H1 (cell line): ENCODE measurements around the gene RNF26. TPM values are rescaled to one million over a fixed set of nuclear protein-coding genes. Genes with fewer than 3 reads are reported as not detected.

Experiments used
- ATF2 ChIP-seq: IDR thresholded peaks from 2 replicates; pipeline ENCODE4 v1.6.1; 2012; ENCODE audit warnings: low read length, inconsistent platforms
- ATF3 ChIP-seq: IDR thresholded peaks from 2 replicates; pipeline ENCODE4 v1.6.1; 2011; ENCODE audit warnings: low read depth, mild to moderate bottlenecking, low read length; ENCODE audit not compliant: insufficient read depth
- BRCA1 ChIP-seq: IDR thresholded peaks from 2 replicates; pipeline ENCODE4 v1.6.1; 2012; ENCODE audit warnings: low read depth, low read length, improper control_type of control experiment
- CREB1 ChIP-seq: IDR thresholded peaks from 2 replicates; pipeline ENCODE4 v1.6.1; 2012; ENCODE audit warnings: inconsistent platforms
- CTBP2 ChIP-seq: IDR thresholded peaks from 2 replicates; pipeline ENCODE4 v1.7.0; 2011; ENCODE audit warnings: borderline replicate concordance, mild to moderate bottlenecking, moderate library complexity, mixed read lengths, low read length; ENCODE audit not compliant: insufficient read depth, insufficient read length
- EP300 ChIP-seq, 2 experiments: IDR thresholded peaks; 1 replicate in 1 of 2; 2 replicates in 1 of 2; pipeline ENCODE4 v1.6.1; 2011 to 2012; ENCODE audit warnings: low read depth in 2 of 2, low read length in 2 of 2, mild to moderate bottlenecking in 2 of 2, borderline replicate concordance in 1 of 2, inconsistent platforms in 1 of 2, moderate library complexity in 1 of 2
- GABPA ChIP-seq: IDR thresholded peaks from 2 replicates; pipeline ENCODE4 v1.6.1; 2011; ENCODE audit warnings: mild to moderate bottlenecking, low read length, moderate library complexity, borderline replicate concordance; ENCODE audit not compliant: insufficient read depth
- HDAC2 ChIP-seq, 2 experiments: fragments of 300-600 bp in 1 of 2; sonication (generic) in 1 of 2; IDR thresholded peaks; 2 replicates each; pipeline ENCODE4 v1.6.1; 2011 to 2012; ENCODE audit warnings: low read depth in 2 of 2, low read length in 2 of 2, mild to moderate bottlenecking in 2 of 2, moderate library complexity in 2 of 2, borderline replicate concordance in 1 of 2, inconsistent platforms in 1 of 2
- HDAC6 ChIP-seq: IDR thresholded peaks from one replicate; pipeline ENCODE4 v1.7.1; 2012; ENCODE audit warnings: low read depth, mild to moderate bottlenecking, inconsistent platforms, low read length, moderate library complexity
- JUN ChIP-seq: IDR thresholded peaks from 2 replicates; pipeline ENCODE4 v1.6.1; 2011; ENCODE audit warnings: low read depth, mild to moderate bottlenecking, improper control_type of control experiment, low read length
- JUND ChIP-seq: IDR thresholded peaks from 2 replicates; pipeline ENCODE4 v1.6.1; 2011; ENCODE audit warnings: mild to moderate bottlenecking, improper control_type of control experiment, low read length
- KDM1A ChIP-seq: fragments of 200-600, 300-600 bp; sonication (generic); IDR thresholded peaks from 2 replicates; pipeline ENCODE4 v1.7.1; 2016; ENCODE audit warnings: mild to moderate bottlenecking, low read length, borderline replicate concordance
- NRF1 ChIP-seq: IDR thresholded peaks from 2 replicates; pipeline ENCODE4 v1.6.1; 2011; ENCODE audit warnings: mild to moderate bottlenecking, low read depth, low read length, improper control_type of control experiment
- POU5F1 ChIP-seq: IDR thresholded peaks from 2 replicates; pipeline ENCODE4 v1.6.1; 2011; ENCODE audit warnings: low read depth, mild to moderate bottlenecking, low read length, moderate library complexity
- RBBP5 ChIP-seq: IDR thresholded peaks from 2 replicates; pipeline ENCODE4 v1.7.1; 2012; ENCODE audit warnings: low read depth, mild to moderate bottlenecking, inconsistent platforms, low read length, moderate library complexity, borderline replicate concordance
- RXRA ChIP-seq: IDR thresholded peaks from 2 replicates; pipeline ENCODE4 v1.6.1; 2011; ENCODE audit warnings: low read depth, mild to moderate bottlenecking, low read length, moderate library complexity; ENCODE audit not compliant: insufficient read depth
- SIN3A ChIP-seq, 2 experiments: IDR thresholded peaks in 1 of 2; conservative IDR thresholded peaks in 1 of 2; 2 replicates each; pipeline ENCODE4 v1.6.1; 2011 to 2012; ENCODE audit warnings: low read length in 2 of 2, improper control_type of control experiment in 1 of 2, low read depth in 1 of 2, mild to moderate bottlenecking in 1 of 2
- SP2 ChIP-seq: IDR thresholded peaks from 2 replicates; pipeline ENCODE4 v1.6.1; 2012; ENCODE audit warnings: mild to moderate bottlenecking, low read length, inconsistent platforms
- TAF1 ChIP-seq: IDR thresholded peaks from 2 replicates; pipeline ENCODE4 v1.6.1; 2011; ENCODE audit warnings: mild to moderate bottlenecking, low read depth, low read length
- TBP ChIP-seq: IDR thresholded peaks from 2 replicates; pipeline ENCODE4 v1.6.1; 2011; ENCODE audit warnings: low read depth, low read length, improper control_type of control experiment
- TCF12 ChIP-seq: IDR thresholded peaks from 2 replicates; pipeline ENCODE4 v1.6.1; 2011; ENCODE audit warnings: low read depth, mild to moderate bottlenecking, low read length
- YY1 ChIP-seq: IDR thresholded peaks from 2 replicates; pipeline ENCODE4 v1.6.1; 2011; ENCODE audit warnings: low read depth, mild to moderate bottlenecking, low read length
- polyA plus RNA-seq, 7 experiments: library from polyadenylated mRNA; depleted of rRNA in 3 of 7; stranded (reverse) in 5 of 7; unstranded in 2 of 7; fragments of >200 nt in 5 of 7; fragments of 200-250 nt in 2 of 7; gene quantifications; 1 replicate in 5 of 7; 2 replicates in 1 of 7; 4 replicates in 1 of 7; pipeline versions ENCODE4 v1.2.1 to v1.2.3, GENCODE V29; 2011 to 2013; ENCODE audit warnings: missing spikeins in 2 of 7, mixed read lengths in 2 of 7
- total RNA-seq: library from RNA; stranded (reverse); fragmentation: NEBNext Ultra II Directional; extraction: Animal tissue kit (Norgen Biotek cat#: 25700); gene quantifications from 2 replicates; pipeline ENCODE4 v1.2.1, GENCODE V29; 2021

RNF26 gene
- total and polyA plus RNA-seq, 2 of the 8 experiments (the other 6 are each of a cell fraction or from before 2014, with no cell fraction given) = 82.7 to 84.0 TPM

DNA sequence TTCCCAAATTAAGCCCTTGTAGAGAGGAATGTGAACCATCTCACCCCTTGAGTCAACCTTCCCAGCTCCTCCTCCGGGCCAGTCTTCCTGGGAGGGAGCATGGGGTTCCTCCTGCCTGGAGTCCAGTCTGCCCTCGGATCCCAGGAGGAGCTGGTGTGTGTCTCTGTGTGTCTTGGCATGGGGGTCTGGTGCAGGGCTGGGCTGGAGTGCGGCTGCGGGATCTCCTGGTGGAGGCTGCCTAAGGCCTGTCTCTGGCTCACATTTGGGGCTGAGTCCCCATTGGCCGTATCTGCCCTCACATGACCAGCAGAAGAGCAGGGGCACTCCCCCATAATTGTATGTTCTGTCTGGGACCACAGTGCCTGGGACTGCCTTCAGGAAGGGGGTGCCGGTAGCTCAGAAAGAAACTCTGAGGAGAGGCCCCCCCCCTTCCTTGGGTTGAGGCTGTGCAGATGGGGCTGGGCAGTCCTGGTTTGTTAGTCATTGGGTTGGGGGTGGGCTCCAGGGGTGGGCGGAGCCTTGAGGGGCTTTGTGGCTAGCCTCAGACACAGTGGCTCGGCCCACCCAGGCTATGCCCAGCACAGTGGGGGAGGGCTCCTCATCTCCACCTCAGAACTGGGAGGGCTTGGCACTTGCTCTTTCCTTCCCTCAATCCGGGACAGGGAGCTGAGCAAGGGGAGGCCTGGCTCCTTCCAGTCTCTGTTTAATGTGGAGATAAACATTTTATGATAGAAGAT is 3.4 kb downstream of the RNF26 start (continued):
- TF ChIP-seq TCF12 = no peak
- TF ChIP-seq HDAC2 (IDR thresholded peaks at IDR 0.05; ENCODE audit: borderline replicate concordance in 1 of 2, low read depth in 2 of 2, low read length in 2 of 2) = no peak
- no peak for TF ChIP-seq ATF2
- no peak for TF ChIP-seq EP300 (IDR thresholded peaks at IDR 0.05; ENCODE audit: borderline replicate concordance in 1 of 2, low read depth in 2 of 2, low read length in 2 of 2)
- TF ChIP-seq HDAC6 = no peak
- TF ChIP-seq RBBP5 = 0 out of 2 replicates have a peak, but pooled peaks have one; percentile 53
- 0 out of 2 replicates have a peak, but pooled peaks have one; percentile 20 for TF ChIP-seq ATF3
- no peak for TF ChIP-seq SIN3A (conservative IDR thresholded peaks at IDR 0.05 in 1 of 2, IDR thresholded peaks at IDR 0.05 in 1 of 2; ENCODE audit: low read depth in 1 of 2, low read length in 2 of 2)
- TF ChIP-seq JUN = no peak
- TF ChIP-seq NRF1 = no peak
- no peak for TF ChIP-seq RXRA
- TF ChIP-seq TBP = 0 out of 2 replicates have a peak, but pooled peaks have one; percentile 24
- no peak for TF ChIP-seq BRCA1
- no peak for TF ChIP-seq CTBP2
- no peak for TF ChIP-seq JUND
- TF ChIP-seq YY1 = no peak
- TF ChIP-seq TAF1 = peak; percentile 59; the same call in 1 of the 2 replicates
- TF ChIP-seq SP2 = no peak
- no peak for TF ChIP-seq GABPA
- TF ChIP-seq POU5F1 = no peak
- TF ChIP-seq KDM1A = no peak
- TF ChIP-seq CREB1 = no peak
